ENCODE results near the gene TFAP2D. TPM values are rescaled to one million over a fixed set of nuclear protein-coding genes. Genes with fewer than 3 reads are reported as not detected.

Gene TFAP2D
- total RNA-seq, 1 donor from 2014 or later: not detected

- intact Hi-C loops (cut with micrococcal nuclease): loop anchor here (10.0 kb wide), 1 partner anchor 1037 kb away; no protein-coding TSS in a partner anchor
Observed at GRCh38 chr6:50817646-50817950, 104.3 kb downstream of the TFAP2D start.

- intact Hi-C loops (cut with micrococcal nuclease): loop anchor here (10.0 kb wide), 1 partner anchor 1037 kb away; no protein-coding TSS in a partner anchor
Observed at GRCh38 chr6:50818020-50818419, 104.7 kb downstream of the TFAP2D start.

- intact Hi-C loops (cut with micrococcal nuclease): loop anchor here (10.0 kb wide), 1 partner anchor 1036 kb away; no protein-coding TSS in a partner anchor
Observed at GRCh38 chr6:50818673-50819072, 105.3 kb downstream of the TFAP2D start, which contains the start of gene TFAP2B. TSS of gene TFAP2B (plus strand) at chr6:50818871. CDS start at chr6:50818892, 21 bp downstream.

- intact Hi-C loops (cut with micrococcal nuclease): loop anchor here (10.0 kb wide), 1 partner anchor 1035 kb away; no protein-coding TSS in a partner anchor
Observed at GRCh38 chr6:50819466-50819903, 106.2 kb downstream of the TFAP2D start.

GRCh38 chr6:50819904-50820868 lies 106.9 kb downstream of the TFAP2D start:
- intact Hi-C loops (cut with micrococcal nuclease): loop anchor here (2.0 to 10.0 kb wide), 3 partner anchors 23 to 1035 kb away; no protein-coding TSS in a partner anchor

GRCh38 chr6:50820869-50821264 lies 107.5 kb downstream of the TFAP2D start:
- intact Hi-C loops (cut with micrococcal nuclease): loop anchor here (2.0 to 5.0 kb wide), 2 partner anchors 22 to 99 kb away; no protein-coding TSS in a partner anchor

- intact Hi-C loops (cut with micrococcal nuclease): loop anchor here (2.0 to 5.0 kb wide), 2 partner anchors 21 to 99 kb away; no protein-coding TSS in a partner anchor
Observed at GRCh38 chr6:50821441-50822077, 108.2 kb downstream of the TFAP2D start.

- intact Hi-C loops (cut with micrococcal nuclease): loop anchor here (5.0 kb wide), 1 partner anchor 100 kb away; no protein-coding TSS in a partner anchor
Observed at GRCh38 chr6:50822078-50822476, 108.8 kb downstream of the TFAP2D start.

Other genes with a start within 250 kb of the TFAP2D start
- gene TFAP2B, start 105.3 kb downstream of the TFAP2D start, total RNA-seq: not detected in 2 replicates